HEK293 (cell line): Measurements from ENCODE around the gene SCYGR8.

Experiments
- ZNF274 ChIP-seq, 2 experiments: fragments of 200-500 bp in 1 of 2; fragments of 450-650 bp in 1 of 2; sonication (Bioruptor generic) in 1 of 2; formaldehyde crosslinking in 1 of 2; IDR thresholded peaks; 2 replicates each; pipeline versions ENCODE4 v1.5.1 to v1.6.1; 2014 to 2016; ENCODE audit warnings: borderline replicate concordance in 1 of 2, inconsistent platforms in 1 of 2, low read length in 1 of 2, missing biosample characterization in 1 of 2, missing genetic modification characterization in 1 of 2
- ZNF768 ChIP-seq: fragments of 450-650 bp; formaldehyde crosslinking; IDR thresholded peaks from 2 replicates; pipeline ENCODE4 v1.5.1; 2018; ENCODE audit warnings: missing biosample characterization, mild to moderate bottlenecking, missing genetic modification characterization
- TF ChIP-seq, protein P1 (sequence below): fragments of 450-650 bp; formaldehyde crosslinking; IDR thresholded peaks from 2 replicates; pipeline ENCODE4 v1.5.1; 2016; ENCODE audit warnings: missing biosample characterization, missing genetic modification characterization
- TF ChIP-seq, protein P2 (sequence below): sonication (generic); formaldehyde crosslinking; IDR thresholded peaks from 2 replicates; pipeline ENCODE4 v1.8.1; 2022; ENCODE audit warnings: mild to moderate bottlenecking, moderate library complexity, missing genetic modification reagents
- TF ChIP-seq, protein P3 (sequence below): fragments of 450-650 bp; formaldehyde crosslinking; IDR thresholded peaks from 2 replicates; pipeline ENCODE4 v1.5.1; 2016; ENCODE audit warnings: missing biosample characterization, missing genetic modification characterization
- TF ChIP-seq, protein P4 (sequence below): fragments of 450-650 bp; formaldehyde crosslinking; IDR thresholded peaks from 2 replicates; pipeline ENCODE4 v1.5.1; 2016; ENCODE audit warnings: missing biosample characterization, missing genetic modification characterization
- TF ChIP-seq, protein P5 (sequence below): fragments of 450-650 bp; formaldehyde crosslinking; IDR thresholded peaks from 2 replicates; pipeline ENCODE4 v1.5.1; 2017; ENCODE audit warnings: missing biosample characterization, missing genetic modification characterization

DNA sequence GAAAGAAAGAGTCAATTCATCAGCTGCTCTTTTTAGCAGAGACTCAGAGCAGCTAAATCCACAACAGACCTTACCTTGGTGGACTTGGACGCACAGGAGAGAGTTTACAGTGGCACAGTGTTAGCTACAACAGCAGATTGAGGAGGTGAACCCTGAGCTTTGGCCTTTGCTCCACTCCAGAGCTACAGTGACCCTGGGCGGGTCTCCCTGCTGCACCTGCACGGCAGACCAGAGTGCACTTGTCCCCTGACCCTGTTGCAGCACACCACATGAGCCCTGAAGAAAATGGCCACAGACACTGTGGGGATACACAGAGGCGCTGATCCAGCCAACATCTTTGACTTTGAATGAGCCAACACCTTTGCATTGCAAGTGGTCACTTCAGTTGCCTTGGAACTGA, 38.8 kb upstream of the SCYGR8 start:
- TF ChIP-seq, protein P1, sequence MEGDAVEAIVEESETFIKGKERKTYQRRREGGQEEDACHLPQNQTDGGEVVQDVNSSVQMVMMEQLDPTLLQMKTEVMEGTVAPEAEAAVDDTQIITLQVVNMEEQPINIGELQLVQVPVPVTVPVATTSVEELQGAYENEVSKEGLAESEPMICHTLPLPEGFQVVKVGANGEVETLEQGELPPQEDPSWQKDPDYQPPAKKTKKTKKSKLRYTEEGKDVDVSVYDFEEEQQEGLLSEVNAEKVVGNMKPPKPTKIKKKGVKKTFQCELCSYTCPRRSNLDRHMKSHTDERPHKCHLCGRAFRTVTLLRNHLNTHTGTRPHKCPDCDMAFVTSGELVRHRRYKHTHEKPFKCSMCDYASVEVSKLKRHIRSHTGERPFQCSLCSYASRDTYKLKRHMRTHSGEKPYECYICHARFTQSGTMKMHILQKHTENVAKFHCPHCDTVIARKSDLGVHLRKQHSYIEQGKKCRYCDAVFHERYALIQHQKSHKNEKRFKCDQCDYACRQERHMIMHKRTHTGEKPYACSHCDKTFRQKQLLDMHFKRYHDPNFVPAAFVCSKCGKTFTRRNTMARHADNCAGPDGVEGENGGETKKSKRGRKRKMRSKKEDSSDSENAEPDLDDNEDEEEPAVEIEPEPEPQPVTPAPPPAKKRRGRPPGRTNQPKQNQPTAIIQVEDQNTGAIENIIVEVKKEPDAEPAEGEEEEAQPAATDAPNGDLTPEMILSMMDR (tag by site-specific recombination) = no peak
- TF ChIP-seq, protein P2, sequence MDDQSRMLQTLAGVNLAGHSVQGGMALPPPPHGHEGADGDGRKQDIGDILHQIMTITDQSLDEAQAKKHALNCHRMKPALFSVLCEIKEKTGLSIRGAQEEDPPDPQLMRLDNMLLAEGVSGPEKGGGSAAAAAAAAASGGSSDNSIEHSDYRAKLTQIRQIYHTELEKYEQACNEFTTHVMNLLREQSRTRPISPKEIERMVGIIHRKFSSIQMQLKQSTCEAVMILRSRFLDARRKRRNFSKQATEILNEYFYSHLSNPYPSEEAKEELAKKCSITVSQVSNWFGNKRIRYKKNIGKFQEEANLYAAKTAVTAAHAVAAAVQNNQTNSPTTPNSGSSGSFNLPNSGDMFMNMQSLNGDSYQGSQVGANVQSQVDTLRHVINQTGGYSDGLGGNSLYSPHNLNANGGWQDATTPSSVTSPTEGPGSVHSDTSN = no peak
- TF ChIP-seq, protein P3, sequence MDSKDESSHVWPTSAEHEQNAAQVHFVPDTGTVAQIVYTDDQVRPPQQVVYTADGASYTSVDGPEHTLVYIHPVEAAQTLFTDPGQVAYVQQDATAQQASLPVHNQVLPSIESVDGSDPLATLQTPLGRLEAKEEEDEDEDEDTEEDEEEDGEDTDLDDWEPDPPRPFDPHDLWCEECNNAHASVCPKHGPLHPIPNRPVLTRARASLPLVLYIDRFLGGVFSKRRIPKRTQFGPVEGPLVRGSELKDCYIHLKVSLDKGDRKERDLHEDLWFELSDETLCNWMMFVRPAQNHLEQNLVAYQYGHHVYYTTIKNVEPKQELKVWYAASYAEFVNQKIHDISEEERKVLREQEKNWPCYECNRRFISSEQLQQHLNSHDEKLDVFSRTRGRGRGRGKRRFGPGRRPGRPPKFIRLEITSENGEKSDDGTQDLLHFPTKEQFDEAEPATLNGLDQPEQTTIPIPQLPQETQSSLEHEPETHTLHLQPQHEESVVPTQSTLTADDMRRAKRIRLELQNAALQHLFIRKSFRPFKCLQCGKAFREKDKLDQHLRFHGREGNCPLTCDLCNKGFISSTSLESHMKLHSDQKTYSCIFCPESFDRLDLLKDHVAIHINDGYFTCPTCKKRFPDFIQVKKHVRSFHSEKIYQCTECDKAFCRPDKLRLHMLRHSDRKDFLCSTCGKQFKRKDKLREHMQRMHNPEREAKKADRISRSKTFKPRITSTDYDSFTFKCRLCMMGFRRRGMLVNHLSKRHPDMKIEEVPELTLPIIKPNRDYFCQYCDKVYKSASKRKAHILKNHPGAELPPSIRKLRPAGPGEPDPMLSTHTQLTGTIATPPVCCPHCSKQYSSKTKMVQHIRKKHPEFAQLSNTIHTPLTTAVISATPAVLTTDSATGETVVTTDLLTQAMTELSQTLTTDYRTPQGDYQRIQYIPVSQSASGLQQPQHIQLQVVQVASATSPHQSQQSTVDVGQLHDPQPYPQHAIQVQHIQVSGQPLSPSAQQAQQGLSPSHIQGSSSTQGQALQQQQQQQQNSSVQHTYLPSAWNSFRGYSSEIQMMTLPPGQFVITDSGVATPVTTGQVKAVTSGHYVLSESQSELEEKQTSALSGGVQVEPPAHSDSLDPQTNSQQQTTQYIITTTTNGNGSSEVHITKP (tag by site-specific recombination) = no peak
- TF ChIP-seq ZNF768 (tag by site-specific recombination) = no peak
- no peak for TF ChIP-seq ZNF274 (IDR thresholded peaks at IDR 0.05; ENCODE audit: low read length)
- no peak for TF ChIP-seq ZNF274 (tag by site-specific recombination; IDR thresholded peaks at IDR 0.05; ENCODE audit: borderline replicate concordance)
- TF ChIP-seq, protein P4, sequence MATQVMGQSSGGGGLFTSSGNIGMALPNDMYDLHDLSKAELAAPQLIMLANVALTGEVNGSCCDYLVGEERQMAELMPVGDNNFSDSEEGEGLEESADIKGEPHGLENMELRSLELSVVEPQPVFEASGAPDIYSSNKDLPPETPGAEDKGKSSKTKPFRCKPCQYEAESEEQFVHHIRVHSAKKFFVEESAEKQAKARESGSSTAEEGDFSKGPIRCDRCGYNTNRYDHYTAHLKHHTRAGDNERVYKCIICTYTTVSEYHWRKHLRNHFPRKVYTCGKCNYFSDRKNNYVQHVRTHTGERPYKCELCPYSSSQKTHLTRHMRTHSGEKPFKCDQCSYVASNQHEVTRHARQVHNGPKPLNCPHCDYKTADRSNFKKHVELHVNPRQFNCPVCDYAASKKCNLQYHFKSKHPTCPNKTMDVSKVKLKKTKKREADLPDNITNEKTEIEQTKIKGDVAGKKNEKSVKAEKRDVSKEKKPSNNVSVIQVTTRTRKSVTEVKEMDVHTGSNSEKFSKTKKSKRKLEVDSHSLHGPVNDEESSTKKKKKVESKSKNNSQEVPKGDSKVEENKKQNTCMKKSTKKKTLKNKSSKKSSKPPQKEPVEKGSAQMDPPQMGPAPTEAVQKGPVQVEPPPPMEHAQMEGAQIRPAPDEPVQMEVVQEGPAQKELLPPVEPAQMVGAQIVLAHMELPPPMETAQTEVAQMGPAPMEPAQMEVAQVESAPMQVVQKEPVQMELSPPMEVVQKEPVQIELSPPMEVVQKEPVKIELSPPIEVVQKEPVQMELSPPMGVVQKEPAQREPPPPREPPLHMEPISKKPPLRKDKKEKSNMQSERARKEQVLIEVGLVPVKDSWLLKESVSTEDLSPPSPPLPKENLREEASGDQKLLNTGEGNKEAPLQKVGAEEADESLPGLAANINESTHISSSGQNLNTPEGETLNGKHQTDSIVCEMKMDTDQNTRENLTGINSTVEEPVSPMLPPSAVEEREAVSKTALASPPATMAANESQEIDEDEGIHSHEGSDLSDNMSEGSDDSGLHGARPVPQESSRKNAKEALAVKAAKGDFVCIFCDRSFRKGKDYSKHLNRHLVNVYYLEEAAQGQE (tag by site-specific recombination) = no peak
- TF ChIP-seq, protein P5, sequence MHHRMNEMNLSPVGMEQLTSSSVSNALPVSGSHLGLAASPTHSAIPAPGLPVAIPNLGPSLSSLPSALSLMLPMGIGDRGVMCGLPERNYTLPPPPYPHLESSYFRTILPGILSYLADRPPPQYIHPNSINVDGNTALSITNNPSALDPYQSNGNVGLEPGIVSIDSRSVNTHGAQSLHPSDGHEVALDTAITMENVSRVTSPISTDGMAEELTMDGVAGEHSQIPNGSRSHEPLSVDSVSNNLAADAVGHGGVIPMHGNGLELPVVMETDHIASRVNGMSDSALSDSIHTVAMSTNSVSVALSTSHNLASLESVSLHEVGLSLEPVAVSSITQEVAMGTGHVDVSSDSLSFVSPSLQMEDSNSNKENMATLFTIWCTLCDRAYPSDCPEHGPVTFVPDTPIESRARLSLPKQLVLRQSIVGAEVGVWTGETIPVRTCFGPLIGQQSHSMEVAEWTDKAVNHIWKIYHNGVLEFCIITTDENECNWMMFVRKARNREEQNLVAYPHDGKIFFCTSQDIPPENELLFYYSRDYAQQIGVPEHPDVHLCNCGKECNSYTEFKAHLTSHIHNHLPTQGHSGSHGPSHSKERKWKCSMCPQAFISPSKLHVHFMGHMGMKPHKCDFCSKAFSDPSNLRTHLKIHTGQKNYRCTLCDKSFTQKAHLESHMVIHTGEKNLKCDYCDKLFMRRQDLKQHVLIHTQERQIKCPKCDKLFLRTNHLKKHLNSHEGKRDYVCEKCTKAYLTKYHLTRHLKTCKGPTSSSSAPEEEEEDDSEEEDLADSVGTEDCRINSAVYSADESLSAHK = no peak
